GM18870 (cell line): ENCODE data around the gene IGSF21.

Experiments
- ATAC-seq: cut with Tn5 transposase; IDR thresholded peaks from one replicate; pipeline ENCODE4 v1.9.1; 2021; ENCODE audit warnings: moderate library complexity; ENCODE audit not compliant: unreplicated experiment

Gene IGSF21

DNA sequence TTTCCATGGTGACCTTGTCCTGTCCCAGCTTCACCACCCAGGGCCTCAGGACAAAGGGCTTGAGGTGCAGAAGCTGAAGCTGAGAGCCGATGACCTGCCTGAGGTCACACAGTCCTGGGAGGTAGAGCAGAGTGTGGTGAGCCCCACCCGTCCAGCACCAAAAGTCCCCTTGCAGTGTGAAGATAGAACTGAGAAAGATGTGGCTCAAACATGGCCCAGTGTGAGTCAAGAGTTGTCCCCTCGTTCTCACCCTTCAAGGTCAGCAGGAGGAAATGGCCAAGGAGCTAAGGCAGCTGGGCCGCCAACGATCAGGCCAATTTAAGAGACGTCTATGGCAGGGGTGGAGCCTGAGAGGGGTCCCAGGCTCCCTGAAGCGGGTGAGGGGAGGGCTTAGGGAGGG, 215.7 kb downstream of the IGSF21 start:
- ATAC-seq: no peak

DNA sequence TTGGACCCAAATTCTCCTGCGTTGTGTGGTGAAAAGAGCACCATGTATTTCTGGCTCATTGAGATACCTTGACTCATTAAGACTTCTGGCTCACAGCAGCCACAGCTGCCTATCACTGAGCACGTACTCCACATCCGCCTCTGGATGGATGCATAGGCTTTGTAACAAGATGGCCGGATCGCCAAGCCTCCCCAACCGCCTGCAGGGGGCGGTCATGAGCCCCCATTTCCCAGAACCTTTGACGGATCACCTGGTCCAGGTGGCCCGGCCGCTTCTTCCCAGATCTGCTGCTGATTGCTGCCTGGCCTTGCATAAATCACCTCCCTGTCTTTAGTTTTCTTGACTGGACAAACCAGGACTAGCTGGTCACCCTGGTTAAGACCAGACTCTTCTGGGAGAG, 216.6 kb downstream of the IGSF21 start:
- no peak for ATAC-seq

DNA sequence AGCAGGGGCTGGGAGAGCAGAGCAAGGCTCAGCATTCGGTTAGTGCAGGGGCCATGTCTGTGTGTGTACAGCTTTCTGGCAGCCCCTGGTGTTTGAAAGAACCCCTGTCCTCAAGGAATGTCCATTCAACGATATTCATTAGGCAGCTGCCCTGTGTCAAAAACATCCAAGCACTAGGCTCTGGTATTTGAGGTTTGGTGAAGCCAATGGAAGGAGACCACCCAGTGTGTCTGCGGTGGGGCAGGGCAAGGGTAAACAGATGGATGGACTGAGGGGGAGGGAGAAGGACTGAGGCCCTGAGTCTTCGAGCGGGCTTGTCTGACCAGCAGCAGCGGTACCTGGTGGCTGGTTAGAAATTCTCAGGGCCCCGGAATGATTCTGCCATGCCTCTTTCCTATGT, 217.5 kb downstream of the IGSF21 start:
- no peak for ATAC-seq

DNA sequence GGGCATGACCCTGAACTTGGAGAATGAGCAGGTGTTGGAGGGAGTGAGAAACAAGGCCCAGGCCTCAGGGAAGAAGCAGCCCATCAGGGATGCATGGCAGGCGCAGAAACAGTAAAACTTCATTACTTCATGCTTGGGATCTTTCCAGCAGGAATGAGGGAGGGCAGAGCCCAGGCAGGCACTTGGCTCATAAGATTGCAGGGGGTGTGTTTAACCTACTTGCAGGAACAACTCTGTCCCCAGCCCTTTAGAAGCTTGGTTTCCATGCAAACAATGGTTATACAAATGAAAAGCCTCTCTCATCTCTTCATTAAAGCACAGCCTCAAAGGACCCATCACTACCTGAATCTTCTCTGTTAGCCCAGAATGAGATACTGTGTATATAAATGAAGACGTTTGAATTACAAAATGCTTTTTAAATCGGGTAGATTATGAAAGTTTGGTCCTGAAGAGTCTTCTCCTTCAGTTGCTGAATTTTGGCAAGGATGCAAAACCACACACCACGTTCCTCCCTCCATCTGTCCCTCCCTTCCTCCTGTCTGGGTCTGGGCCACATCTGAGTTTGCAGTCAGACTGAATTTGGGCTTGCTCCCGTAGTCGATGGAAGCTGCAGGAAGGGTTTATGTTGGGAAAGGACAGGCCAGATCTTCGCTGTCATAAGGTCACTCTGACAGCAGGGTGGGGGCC, 218.8 kb downstream of the IGSF21 start:
- no peak for ATAC-seq

DNA sequence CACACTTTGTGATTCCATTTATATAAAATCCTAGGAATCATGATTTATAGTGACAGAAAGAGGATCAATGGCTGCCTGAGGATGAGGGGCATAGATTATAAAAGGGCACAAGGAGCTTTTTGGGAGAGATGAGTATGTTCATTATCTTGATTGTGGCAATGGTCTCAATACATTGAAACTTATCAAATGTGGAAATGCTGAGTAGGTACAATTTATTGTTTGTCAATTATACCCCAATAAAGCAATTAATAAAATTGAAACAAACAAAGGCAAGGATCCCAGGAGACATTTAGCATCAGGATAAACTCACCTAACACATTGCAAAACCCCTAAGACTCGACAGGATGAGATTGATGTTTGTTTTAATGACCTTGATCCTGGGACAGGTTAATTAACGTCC, 220.1 kb downstream of the IGSF21 start:
- no peak for ATAC-seq

DNA sequence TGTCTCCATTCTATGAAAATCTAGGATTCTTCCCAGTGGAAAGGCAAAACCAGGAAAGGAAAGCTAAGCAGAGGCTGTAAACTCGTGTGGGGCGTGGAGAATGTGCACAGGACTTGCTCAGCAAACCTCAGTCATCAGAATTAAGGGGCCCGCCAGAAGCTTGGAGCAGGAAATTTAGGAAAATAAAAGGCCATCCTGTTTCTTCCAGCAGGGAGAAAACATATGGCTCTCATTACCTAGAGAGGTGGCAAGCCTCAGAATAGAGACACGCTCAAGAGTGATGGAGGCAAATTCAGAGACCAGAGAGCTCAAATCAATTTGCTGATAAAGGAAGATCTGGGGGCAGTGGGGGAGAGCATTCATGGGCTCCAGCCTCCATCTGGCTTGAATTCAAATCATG, 221.2 kb downstream of the IGSF21 start:
- ATAC-seq: no peak

DNA sequence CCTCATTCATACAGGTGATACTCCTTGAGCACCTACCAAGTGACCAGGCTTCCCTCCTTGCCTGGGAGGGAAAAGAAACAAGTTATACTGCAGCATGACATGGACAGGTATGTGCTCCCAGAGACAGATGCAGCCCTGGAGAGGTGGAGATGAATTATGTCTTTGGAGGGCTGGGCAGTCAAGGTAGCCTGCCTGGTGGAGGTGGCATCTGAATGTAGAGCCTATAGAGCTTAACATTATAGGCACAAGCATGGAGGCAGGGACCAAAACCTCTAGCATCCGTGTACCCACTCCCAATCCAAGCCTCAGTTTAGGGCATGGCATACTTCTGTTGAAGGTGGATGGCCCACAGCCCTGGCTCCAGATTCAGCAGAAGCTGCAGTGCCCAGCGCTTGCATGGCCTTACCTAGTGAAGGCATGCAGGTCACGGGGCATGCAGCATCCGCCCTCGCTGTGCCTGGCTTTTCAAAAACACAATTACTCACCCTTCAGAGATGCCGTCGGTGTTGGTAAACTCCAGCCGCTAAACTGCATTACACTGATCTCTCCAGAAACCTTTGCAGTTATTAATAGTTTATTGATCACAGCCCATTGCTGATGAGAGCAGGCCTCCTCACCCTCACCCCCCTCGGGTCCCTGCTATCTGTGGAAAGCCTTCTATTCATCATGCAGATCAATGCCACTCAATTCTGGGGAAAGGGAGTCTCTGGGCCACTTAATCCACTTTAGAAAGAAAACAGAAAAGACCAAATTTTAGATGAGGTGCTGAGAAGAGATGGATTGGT, 222.1 kb downstream of the IGSF21 start:
- no peak for ATAC-seq

DNA sequence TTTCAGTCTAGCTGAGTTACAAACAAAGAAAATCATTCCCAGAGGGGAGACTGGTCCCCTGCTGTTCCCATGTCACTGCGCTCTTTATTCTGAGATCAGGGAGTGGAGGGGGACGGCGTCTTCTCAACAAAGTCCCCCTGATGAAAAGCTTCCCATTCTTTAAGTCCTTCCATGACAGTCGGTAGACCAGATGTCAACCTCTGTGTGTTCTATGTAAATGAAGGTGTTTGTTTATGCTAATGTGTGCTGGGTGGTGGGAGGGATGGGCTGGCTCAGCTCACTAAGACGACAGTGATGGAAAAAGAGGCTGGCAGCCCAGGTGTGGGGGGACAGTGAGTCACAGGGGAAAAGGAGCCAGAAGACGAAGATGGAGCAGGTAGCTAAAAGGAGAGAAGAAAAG, 225.0 kb downstream of the IGSF21 start:
- no peak for ATAC-seq

DNA sequence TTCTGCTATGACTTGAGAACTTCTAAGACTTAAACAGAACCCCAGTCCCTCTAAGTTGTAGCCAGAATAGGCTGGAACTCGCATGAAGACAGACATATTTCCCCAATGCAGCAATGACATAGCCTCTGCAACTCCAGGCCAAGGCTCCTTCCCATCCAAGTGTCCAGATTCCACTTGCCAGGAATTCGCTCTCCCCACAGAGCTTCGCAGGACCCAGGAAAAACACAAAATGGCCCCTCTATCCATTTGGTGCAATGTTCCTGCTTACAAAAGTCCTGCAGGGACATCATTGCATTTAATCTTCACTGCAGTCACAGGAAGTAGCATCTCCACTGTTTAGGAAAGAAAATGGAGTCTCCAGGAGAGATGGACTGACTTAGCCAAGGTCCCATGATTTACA, 225.6 kb downstream of the IGSF21 start:
- no peak for ATAC-seq

DNA sequence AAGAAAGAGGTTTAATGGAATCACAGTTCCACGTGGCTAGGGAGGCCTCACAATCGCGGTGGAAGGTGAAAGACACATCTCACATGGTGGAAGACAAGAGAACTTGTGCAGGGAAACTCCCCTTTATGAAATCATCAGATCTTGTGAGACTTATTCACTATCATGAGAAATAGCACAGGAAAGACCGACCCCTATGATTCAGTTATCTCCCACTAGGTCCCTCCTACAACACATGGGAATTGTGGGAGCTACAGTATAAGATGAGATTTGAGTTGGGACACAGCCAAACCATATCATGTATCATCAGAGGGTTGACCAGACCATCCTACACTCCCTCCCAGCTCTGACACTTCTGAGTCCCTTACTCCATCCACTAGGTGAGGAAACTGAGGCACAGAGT, 229.2 kb downstream of the IGSF21 start:
- no peak for ATAC-seq

DNA sequence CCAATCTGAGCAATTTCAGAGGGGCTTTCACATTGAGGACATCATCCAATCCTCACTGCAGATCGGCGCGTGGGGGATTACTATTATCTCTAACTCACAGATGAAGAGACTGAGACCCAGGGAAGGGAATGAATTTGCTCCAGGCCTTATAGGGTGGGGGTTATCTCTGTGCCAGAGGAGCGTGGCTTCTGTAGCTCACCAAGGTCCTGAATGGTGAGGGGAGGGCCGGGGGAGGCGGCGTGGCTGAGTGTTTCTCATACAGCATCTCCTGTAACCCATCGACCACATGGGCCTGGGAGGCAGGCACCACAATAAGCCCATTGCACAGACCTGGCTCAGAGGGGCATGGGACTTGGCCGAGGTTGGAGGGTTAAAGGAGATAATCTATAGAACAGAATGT, 230.2 kb downstream of the IGSF21 start:
- no peak for ATAC-seq

DNA sequence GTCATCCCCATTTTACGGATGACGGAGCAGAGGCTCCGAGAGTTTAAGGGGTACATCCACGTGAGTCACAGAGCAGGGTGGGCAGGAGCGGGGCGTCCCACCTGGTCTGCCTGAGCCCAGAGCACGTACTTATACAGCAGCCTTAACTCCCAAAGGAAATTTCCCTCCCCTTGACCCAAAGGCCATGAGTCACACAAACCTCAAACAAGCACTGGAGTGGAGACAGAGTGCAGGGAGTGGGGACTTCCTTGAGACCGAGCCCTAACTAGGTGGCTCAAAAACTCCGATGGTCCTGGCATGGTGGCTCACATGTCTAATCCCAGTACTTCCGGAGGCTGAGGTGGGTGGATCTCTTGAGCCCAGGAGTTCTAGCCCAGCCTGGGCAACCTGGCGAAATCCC, 231.6 kb downstream of the IGSF21 start:
- no peak for ATAC-seq

DNA sequence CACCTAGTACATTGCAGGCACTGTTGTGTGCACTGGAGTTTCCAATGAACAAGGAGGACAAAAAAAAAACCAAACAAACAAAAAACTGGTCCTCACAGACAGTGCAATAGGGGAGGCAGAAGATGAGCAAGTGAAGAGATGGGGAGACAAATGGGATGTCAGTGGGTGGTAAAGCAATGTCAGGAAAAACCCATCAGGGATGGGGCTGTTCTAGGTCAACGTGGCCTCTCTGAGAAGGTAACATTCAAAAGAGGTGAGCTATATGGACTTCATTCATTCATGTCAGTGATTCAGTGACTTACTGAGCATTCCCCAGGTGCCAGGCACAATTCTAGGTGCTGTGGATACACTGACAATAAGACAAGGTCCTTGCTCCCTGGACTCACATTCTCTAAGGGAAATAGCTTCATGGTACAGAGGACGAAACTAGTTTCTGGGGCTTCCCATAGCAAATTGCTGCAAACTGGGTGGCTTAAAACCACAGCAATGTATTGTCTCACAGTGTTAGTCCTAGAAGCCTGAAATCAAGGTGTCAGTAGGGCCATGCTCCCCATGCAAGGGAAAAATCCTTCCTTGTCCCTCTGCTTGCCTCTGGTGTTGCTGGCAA, 232.7 kb downstream of the IGSF21 start:
- no peak for ATAC-seq

DNA sequence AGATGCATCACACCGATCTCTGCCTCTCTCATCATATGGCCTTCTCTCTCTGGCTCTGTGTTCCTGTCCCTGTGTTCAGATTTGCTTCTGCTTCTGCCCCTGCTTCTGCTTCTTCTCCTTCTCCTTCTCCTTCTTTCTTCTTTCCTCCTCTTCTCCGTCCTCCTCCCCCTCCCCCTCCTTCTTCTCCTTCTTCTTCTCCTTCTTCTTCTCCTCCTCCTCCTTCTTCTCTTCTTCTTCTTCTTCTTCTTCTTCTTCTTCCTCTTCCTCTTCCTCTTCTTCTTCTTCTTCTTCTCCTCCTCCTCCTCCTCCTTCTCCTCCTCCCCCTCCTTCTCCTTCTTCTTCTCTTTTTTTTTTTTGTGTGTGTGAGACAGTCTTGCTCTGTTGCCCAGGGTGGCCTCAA, 233.2 kb downstream of the IGSF21 start:
- no peak for ATAC-seq

DNA sequence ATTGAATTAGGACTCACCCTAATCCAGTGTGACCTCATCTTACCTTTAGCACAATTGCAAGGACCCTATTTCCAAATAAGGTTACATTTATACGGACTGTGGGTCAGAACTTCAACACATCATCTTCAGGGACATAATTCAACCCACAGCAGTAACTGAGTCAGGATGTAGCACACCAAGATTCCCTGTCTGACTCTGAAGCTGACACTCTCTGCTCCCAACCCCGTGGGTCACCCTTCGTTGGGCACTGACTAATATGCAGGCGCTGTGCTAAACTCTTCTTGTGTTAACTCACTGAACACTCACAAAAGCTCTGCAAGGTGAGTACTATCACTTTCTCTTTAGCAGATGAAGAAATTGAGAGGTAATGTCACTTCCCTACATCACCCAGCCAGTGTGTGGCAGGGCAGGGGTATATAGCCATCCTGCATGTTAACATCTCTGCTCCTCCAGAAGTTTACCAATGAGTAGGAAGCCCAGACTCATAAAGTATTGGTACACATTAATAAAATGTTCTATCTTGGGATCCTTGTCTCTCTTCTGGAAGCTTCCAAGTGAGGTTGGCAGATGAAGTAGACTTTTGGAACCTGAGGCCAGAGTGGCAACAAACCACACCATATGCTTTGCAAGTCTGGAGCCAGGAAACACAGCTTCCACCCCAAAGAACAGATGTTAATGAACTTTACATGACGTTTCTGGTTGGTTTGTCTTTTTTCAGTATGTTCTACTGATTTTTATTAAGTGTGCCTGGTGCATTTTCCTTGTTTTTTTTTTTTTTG, 233.9 kb downstream of the IGSF21 start:
- no peak for ATAC-seq

DNA sequence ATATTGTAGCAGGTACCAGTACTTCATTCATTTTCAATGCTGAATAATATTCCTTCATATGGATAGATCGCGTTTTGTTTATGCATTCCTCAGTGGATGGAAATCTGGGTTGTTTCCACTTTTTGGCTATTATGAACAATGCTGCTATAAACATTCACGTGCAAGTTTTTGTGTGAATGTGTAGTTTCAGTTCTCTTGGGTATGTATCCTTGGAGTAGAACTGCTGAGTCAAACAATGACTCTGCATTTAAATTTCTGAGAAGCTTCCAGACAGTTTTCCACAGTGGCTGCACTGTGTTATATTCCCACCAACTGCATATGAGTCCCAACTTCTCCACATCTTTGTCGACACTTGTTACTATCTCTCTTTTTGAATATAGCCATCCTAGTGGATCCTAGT, 235.1 kb downstream of the IGSF21 start:
- no peak for ATAC-seq

DNA sequence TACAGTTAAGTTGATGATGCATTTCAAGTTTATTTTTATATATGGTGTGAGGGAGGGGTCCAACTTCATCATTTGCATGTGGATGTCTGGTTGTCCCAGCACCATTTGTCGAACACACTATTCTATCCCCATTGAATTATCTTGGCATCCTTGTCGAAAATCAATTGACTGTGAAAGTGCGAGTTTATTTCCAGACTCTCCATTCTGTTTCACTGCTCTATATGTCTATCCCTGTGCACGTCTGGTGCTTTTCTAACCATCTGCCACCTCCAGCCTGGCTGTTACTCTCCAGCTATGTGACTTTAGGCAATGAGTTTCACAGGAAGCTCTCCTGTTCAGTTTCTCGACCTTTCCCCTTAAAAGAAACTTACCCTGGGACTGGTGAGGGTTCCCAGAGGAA, 236.0 kb downstream of the IGSF21 start:
- ATAC-seq: no peak

DNA sequence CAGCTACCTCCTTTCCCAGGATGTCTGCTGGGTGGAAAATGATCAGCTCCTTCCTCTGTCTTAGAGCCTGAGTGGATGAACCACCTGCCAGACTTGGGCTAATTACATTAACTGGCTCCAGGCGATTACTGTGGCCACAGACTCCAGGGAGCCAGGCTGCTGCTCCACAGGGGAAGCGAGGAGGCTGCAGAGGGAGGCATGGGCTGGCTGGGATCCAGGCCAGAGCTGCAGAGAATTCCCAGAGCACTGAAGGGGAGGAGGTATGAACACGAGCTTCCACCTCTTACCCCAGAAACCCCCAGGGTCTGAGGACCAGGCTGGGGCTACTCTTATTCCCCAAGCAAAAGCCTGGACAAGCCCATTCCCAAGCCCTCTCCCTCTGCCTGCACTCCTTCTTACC, 237.2 kb downstream of the IGSF21 start:
- ATAC-seq: no peak

DNA sequence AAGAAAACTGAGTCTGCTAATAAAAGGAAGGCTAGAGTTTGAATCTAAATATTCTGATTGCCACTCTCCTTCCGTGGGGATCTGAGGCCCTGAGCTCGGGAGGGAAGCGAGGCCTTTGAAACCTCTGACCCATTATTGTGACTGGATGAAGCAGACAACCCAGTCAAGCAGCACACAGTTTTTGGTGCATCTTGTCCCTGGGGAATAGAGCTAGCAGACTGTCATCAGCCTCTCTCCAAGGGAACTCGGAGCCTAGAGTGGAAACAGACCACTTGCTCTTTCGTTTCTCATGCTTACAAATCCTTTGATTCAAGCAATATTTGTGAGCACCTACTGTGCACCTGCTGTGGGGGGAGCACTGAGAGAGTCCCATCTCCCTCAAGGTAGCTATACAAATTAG, 240.0 kb downstream of the IGSF21 start:
- no peak for ATAC-seq

DNA sequence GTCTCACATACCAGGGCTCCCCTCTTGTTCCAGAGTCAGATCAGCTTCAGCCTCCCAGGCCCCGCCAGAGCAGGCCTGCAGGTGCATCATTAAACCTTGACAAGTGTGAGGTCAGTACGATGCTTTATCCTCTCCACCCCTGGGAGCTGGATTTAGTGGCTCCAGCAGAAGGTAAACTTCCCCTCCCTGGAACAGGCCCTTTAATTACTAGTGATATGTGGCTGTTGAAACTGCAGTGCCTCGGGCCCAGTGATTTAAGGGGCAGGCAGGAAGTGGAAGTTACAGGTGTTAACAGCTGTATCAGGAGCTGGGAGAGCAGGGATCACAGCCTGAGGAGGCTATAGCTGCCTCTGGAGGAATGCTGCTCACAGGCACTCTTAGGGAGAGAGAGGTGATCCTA, 240.8 kb downstream of the IGSF21 start:
- ATAC-seq: no peak

DNA sequence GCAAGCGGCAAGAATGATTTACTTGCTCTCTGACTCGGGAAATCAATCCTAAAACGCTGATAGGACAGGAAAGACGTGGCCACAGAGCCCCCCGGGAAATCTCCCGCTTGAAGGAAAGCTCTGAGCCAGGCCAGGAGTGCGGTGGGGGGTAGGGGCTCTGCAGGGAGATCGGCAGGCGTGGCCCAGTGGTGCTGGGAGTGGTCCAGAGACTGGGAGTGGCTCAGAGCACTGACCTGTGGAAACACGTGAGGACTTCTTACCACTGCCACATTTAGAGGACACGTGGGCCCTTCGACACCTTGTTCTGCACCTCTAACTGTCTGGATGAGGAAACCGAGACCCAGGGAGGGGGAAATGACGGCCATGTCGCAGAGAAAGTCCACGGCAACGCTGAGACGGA, 243.1 kb downstream of the IGSF21 start:
- no peak for ATAC-seq

DNA sequence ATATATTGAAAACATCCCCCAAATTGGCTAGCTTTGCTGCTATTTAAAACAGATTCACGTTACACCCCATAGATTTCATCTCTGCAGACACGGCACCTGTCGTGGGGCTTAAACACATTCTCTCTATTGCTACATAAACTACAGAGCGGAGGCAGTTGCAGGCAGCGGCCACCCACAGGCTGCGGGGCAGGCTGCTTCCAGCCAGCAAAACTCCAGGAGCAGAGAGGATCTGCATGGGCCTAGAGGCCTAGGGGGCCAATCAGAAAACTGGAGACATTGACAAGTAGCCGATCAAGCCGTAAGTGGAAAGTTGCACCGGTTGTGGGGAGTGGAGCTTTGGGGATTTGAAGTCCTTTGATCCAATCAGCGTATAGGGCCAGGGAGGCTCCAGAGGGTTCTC, 244.1 kb downstream of the IGSF21 start:
- ATAC-seq: no peak
